LNCaP clone FGC (cell line): ENCODE data around the gene SDF4.

ENCODE experiments used
- DNase-seq: peaks from one replicate; pipeline ENCODE4 v3.0.0-alpha.2; 2011; ENCODE audit warnings: low read depth
- H3K4me3 ChIP-seq: 2 replicates; pipeline ENCODE4 v1.5.1; 2011; ENCODE audit warnings: mild to moderate bottlenecking, low read depth, low read length, control low read depth
- TF ChIP-seq, protein P1 (sequence below): IDR thresholded peaks from 2 replicates; pipeline ENCODE4 v1.5.1; 2012; ENCODE audit warnings: mild to moderate bottlenecking; ENCODE audit not compliant: control insufficient read depth, insufficient read depth; ENCODE audit errors: extremely low read depth

The SDF4 gene

DNA sequence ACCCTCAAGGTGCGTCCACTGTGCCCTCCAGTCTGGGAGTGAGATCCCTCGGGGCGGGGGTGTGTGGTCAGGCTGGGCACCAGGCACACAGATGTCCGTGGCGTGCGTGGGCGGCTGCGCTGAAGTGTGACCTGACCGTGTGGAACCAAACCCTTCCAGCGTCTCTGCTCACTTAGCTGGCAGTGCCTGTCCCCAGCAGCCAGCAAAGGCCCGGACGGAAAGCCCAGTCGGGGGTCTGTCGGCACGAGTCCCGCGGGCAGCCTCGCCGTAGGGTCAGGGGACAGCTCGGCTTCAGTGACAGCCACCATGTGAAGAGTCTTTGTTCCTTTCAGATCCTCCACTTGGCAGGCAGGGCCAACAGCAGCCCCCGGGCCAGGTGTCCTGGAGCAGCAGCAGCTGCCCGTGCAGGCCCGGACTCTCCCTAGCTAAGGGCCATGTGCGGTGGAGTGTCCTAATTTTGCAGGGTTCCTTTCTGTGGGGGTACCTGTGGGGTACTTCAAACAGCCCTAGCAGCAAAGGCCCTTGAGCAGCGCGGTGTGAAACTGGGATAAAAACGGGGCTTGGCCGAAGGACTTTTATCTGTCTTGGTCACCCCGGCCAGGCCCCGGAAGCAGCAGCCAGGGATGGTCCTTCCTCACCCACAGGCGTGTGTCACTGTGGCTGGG lies 46.6 kb downstream of the SDF4 start:
- no peak for DNase-seq

DNA sequence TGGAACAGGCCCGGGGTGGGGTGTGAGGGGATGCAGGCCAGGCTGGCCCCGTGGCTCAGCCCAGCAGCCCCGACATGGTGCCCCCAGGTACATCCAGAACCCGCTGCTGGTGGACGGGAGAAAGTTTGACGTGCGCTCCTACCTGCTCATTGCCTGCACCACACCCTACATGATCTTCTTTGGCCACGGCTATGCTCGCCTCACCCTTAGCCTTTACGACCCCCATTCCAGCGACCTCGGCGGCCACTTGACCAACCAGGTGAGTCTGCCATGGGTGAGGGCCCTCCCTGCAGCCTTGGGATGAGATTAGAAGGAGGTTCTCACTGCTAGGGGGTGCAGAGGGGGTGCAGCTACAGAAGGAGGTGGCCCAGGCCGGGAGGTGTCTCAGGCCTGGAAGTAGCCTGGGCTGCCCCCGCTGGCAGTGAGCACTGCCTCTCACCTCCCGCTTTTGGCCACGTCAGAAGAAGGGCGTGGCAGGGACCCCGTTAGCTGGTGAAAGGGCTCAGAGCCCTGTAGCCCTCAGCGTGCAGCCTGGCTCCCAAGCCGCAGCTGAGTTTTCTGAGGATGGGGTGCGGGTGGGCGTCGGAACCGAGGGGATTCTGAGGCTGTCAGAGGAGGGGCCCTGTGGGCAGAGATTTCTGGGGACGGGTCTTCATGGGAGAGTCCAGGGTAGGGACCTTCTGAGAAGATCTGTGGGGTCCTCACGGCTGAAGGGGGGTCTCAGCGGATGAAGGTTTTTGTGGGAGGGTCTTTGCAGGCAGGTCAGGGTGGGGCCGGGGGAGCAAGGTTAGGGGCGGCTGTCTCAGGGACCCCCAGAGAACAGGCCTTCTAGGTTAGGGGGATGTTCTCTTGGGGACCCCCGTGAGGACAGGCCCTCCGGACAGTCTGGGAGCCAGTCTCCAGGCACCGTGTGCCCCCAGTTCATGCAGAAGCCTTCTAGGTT lies 47.7 kb downstream of the SDF4 start:
- no peak for DNase-seq
- H3K4me3 ChIP-seq: no peak overlapping the region
- TF ChIP-seq, protein P1, sequence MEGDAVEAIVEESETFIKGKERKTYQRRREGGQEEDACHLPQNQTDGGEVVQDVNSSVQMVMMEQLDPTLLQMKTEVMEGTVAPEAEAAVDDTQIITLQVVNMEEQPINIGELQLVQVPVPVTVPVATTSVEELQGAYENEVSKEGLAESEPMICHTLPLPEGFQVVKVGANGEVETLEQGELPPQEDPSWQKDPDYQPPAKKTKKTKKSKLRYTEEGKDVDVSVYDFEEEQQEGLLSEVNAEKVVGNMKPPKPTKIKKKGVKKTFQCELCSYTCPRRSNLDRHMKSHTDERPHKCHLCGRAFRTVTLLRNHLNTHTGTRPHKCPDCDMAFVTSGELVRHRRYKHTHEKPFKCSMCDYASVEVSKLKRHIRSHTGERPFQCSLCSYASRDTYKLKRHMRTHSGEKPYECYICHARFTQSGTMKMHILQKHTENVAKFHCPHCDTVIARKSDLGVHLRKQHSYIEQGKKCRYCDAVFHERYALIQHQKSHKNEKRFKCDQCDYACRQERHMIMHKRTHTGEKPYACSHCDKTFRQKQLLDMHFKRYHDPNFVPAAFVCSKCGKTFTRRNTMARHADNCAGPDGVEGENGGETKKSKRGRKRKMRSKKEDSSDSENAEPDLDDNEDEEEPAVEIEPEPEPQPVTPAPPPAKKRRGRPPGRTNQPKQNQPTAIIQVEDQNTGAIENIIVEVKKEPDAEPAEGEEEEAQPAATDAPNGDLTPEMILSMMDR: no peak

More for the DNA sequence above, 46.6 kb downstream of the SDF4 start:
- H3K4me3 ChIP-seq: no peak overlapping the region
- TF ChIP-seq, protein P1: no peak

DNA sequence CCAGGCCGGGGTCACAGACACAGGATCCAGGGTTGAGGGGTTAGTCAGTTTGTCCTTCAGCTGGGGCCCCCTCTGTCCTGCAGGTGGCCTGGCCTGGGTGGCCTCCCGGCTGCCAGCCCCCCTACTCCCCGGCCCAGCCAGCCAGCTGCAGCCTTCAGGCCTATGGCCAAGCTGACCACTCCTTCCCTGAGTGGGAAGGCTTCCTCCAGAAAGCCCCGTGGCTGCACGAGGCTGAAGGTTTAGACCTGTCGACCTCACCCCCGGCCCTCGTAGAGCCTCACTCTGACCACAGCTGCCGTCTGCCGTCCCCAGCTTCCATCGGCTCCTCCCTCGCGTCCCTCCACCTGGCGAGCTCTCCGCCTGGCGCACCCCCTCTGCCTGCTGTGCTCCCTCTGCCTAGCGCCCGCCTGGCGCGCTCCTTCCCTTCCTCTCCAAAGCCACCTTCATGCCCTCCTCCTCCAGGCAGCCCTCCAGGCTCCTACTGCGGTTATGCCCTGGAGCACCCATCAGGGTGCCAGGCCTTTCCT lies 48.5 kb downstream of the SDF4 start:
- TF ChIP-seq, protein P1: no peak
- H3K4me3 ChIP-seq: no peak overlapping the region
- DNase-seq: no peak

DNA sequence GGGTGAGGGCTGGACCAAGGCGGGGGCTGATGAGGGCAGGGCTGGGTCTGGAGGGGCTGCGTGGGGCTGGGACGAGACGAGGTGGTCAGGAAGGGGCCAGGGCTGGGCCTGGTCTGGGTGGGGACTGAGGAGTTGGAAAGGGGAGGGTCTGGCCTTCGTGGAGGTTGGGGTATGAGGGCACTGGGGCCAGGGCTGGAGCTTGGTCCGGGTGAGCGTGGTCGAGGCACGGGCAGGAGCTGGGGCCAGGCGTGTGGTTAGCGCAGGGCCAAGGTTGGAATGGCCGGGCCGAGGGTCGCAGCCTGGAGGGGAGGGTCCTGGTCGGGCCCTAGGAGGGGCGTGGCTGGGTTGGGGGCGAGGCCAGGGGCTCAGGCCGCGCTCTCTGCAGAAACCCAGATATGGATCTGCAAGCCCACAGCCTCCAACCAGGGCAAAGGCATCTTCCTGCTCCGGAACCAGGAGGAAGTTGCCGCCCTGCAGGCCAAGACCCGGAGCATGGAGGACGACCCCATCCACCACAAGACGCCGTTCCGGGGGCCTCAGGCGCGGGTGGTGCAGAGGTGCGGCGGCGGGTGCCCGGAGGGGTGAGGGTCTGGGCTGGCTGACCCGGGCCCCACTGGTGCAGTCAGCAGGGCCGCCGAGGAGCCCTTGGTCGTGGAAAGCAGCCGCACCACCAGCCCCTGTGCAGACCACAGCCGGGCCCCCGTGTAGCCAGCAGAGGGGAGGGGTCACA lies 49.1 kb downstream of the SDF4 start:
- DNase-seq: no peak
- TF ChIP-seq, protein P1: no peak
- H3K4me3 ChIP-seq: no peak overlapping the region

DNA sequence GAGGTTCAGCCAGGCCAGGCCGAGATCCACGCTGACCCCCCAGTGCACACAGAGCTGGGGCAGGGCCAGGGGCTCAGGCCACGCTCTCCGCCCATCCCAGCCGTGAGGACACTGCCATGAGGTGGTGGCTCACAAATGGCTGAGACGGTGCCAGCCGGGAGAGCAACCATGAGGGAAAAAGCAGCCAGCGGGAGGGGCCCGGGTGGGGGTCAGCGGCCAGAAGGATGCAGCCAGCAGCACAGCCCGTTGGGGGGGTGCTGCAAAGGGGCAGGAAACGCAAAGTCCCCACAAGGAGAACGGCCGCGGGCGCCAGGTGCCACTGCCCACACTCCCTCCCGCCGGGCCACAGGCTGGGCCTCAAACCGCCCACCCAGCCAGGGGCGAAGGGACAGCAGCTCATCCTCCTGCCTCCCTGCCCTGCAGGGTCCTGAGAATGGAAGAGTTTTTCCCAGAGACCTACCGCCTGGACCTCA lies 49.8 kb downstream of the SDF4 start:
- no peak overlapping the region for H3K4me3 ChIP-seq
- TF ChIP-seq, protein P1: no peak
- DNase-seq: no peak

DNA sequence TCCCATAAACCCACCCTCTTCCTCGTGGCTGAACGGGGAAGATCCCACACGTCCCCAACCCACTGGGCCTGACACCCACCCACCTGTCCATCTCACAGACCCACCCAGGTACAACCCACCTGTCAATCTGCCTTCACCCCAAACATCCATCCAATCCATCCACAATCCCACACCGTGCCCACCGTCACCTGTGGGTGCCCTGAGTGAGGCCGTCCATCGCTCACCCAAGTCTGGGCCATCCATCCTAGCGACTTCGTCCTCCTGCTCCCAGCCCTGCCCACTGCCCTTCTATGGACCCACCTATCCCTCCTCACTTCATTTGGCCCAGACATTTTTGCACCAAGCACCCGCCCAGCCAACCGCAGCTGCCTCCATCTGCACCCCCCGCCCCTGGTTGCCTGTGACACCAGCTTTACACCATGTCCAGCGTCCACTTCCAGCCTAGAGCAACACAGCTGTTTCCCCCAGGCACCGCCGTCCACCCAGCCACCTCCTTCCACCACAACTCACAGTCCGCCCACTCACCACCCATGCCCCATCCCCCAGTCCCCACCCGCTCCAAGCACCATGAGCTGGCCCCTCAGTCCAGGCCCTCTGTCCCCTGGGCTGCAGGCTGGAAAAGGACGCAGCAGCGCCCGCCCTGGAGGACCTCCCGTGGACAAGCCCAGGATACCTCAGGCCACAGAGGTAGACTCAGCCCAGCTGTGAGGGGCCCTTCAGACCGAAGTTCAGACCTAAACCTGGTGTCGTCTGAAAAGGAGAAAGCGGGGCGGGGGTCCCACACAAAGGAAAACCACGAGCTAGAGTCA lies 50.5 kb downstream of the SDF4 start:
- TF ChIP-seq, protein P1: no peak
- DNase-seq: no peak
- H3K4me3 ChIP-seq: no peak overlapping the region
